ENCODE results near the gene GRAMD1B.

Gene GRAMD1B

DNA sequence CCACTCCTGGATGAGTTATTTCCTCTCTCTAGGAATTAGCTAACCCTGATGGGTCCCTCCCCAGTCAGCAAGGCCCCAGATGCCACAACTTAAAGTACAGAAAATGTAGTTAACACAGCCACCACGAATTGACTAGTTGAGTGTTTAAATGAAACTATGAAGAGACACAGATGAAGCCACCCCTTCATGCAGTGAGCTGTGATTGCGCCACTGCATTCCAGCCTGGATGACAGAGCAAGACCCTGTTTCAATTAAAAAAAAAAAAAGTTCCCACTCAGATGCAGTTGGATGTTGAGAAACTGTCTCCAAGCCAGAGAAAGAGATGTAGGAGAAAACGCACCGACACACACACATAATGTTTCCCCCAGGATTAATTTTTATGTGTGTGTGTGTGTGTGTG, 171.1 kb downstream of the GRAMD1B start:
- Histone ChIP-seq H3K27ac (ENCODE audit: low read depth, low read length) (no peak overlapping the region), H3F3A (ENCODE audit: control insufficient read depth, insufficient read depth) (no peaks in the 10 kb centered on the region), H3K27me3 (ENCODE audit: control insufficient read depth, low read length) (no peaks in the 10 kb centered on the region), H4K20me1 (ENCODE audit: control insufficient read depth, insufficient read depth, low read depth, low read length) (no peaks in the 10 kb centered on the region), H3K9me3 (ENCODE audit: control insufficient read depth, insufficient read depth, low read length) (no peaks in the 10 kb centered on the region), H3K36me3 (ENCODE audit: control insufficient read depth, low read length) (no peaks in the 10 kb centered on the region), H3K9me2 (replicated peaks; ENCODE audit: control insufficient read depth, low read length) (no peaks in the 10 kb centered on the region), H3K4me2 (ENCODE audit: low read length) (no peak overlapping the region), H3K4me3 (ENCODE audit: low read length) (no peak overlapping the region), H3K79me2 (ENCODE audit: control insufficient read depth, low read length) (no peaks in the 10 kb centered on the region), H3K4me1 (ENCODE audit: control insufficient read depth, low read length) (no peaks in the 10 kb centered on the region)
- TF ChIP-seq, protein P1, sequence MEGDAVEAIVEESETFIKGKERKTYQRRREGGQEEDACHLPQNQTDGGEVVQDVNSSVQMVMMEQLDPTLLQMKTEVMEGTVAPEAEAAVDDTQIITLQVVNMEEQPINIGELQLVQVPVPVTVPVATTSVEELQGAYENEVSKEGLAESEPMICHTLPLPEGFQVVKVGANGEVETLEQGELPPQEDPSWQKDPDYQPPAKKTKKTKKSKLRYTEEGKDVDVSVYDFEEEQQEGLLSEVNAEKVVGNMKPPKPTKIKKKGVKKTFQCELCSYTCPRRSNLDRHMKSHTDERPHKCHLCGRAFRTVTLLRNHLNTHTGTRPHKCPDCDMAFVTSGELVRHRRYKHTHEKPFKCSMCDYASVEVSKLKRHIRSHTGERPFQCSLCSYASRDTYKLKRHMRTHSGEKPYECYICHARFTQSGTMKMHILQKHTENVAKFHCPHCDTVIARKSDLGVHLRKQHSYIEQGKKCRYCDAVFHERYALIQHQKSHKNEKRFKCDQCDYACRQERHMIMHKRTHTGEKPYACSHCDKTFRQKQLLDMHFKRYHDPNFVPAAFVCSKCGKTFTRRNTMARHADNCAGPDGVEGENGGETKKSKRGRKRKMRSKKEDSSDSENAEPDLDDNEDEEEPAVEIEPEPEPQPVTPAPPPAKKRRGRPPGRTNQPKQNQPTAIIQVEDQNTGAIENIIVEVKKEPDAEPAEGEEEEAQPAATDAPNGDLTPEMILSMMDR (IDR thresholded peaks at IDR 0.05; ENCODE audit: low read depth, low read length, poor library complexity, severe bottlenecking): no peak
- no peak for TF ChIP-seq EZH2phosphoT487 (IDR thresholded peaks at IDR 0.05; ENCODE audit: borderline replicate concordance, low read length)

- TF ChIP-seq EZH2phosphoT487 (IDR thresholded peaks at IDR 0.05; ENCODE audit: borderline replicate concordance, low read length): no peak
- TF ChIP-seq, protein P1 (IDR thresholded peaks at IDR 0.05; ENCODE audit: low read depth, low read length, poor library complexity, severe bottlenecking): no peak
These were observed 171.7 kb downstream of the GRAMD1B start for GRCh38 chr11:123601743-123602142.

GRCh38 chr11:123603666-123604065, 173.6 kb downstream of the GRAMD1B start:
- no peaks in the 10 kb centered on the region for H3F3A ChIP-seq (ENCODE audit: control insufficient read depth, insufficient read depth)
- H3K27ac ChIP-seq (ENCODE audit: low read depth, low read length): no peak overlapping the region
- H3K4me3 ChIP-seq (ENCODE audit: low read length): no peak overlapping the region
- no peak overlapping the region for H3K4me2 ChIP-seq (ENCODE audit: low read length)
- H3K9me2 ChIP-seq (replicated peaks; ENCODE audit: control insufficient read depth, low read length): no peaks in the 10 kb centered on the region
- H3K79me2 ChIP-seq (ENCODE audit: control insufficient read depth, low read length): no peaks in the 10 kb centered on the region
- H3K9me3 ChIP-seq (ENCODE audit: control insufficient read depth, insufficient read depth, low read length): no peaks in the 10 kb centered on the region
- no peaks in the 10 kb centered on the region for H3K36me3 ChIP-seq (ENCODE audit: control insufficient read depth, low read length)
- TF ChIP-seq, protein P1 (IDR thresholded peaks at IDR 0.05; ENCODE audit: low read depth, low read length, poor library complexity, severe bottlenecking): no peak
- TF ChIP-seq EZH2phosphoT487 (IDR thresholded peaks at IDR 0.05; ENCODE audit: borderline replicate concordance, low read length): no peak
- H3K4me1 ChIP-seq (ENCODE audit: control insufficient read depth, low read length): no peaks in the 10 kb centered on the region
- H3K27me3 ChIP-seq (ENCODE audit: control insufficient read depth, low read length): no peaks in the 10 kb centered on the region
- H4K20me1 ChIP-seq (ENCODE audit: control insufficient read depth, insufficient read depth, low read depth, low read length): no peaks in the 10 kb centered on the region

More at GRCh38 chr11:123601743-123602142, 171.7 kb downstream of the GRAMD1B start:
- Histone ChIP-seq H3F3A (ENCODE audit: control insufficient read depth, insufficient read depth) (no peaks in the 10 kb centered on the region), H3K4me3 (ENCODE audit: low read length) (no peak overlapping the region), H3K9me2 (replicated peaks; ENCODE audit: control insufficient read depth, low read length) (no peaks in the 10 kb centered on the region), H3K4me2 (ENCODE audit: low read length) (no peak overlapping the region), H3K9me3 (ENCODE audit: control insufficient read depth, insufficient read depth, low read length) (no peaks in the 10 kb centered on the region), H3K36me3 (ENCODE audit: control insufficient read depth, low read length) (no peaks in the 10 kb centered on the region), H3K27ac (ENCODE audit: low read depth, low read length) (no peak overlapping the region), H3K27me3 (ENCODE audit: control insufficient read depth, low read length) (no peaks in the 10 kb centered on the region), H3K4me1 (ENCODE audit: control insufficient read depth, low read length) (no peaks in the 10 kb centered on the region), H3K79me2 (ENCODE audit: control insufficient read depth, low read length) (no peaks in the 10 kb centered on the region), H4K20me1 (ENCODE audit: control insufficient read depth, insufficient read depth, low read depth, low read length) (no peaks in the 10 kb centered on the region)

Measured in DOHH2 (cell line).